Measurements from ENCODE around the gene CORIN. TPM values are rescaled to one million over a fixed set of nuclear protein-coding genes. Genes with fewer than 3 reads are reported as not detected.
A peak's percentile ranks its signal among the peaks of the same experiment; 100 is the strongest.

The CORIN gene
- total RNA-seq, 6 experiments from 2014 or later = 0.12 to 0.44 (median 0.16) TPM; not detected in 1

DNA sequence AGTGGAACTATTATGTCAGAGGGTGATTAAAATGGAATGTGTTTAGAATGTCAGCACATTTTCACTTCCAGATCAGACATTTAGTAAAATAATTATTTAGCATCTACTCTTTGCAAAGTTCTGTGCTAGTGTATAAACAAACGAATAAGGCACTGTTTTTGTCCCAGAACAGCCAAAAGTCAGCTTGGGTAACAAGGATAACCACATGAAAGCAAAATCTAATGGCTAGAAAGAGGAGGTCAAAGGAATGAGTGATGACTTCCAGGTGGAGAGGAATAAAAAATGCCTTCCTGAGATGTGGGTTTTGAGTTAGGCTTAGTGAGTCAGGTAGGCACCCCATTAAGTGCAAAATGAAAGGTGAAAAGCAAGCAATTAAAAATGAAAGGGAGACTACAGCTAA lies 240.2 kb downstream of the CORIN start:
- WGBS (ENCODE audit: insufficient coverage, low coverage, low lambda C conversion rate, missing lambda C conversion rate) = 86% methylated on average over 1 of the region's 1 CpG
- no peaks in the 10 kb centered on the region for H3K9me3 ChIP-seq
- intact Hi-C loops (cut with DNase I) = no loop called here
- H3K4me3 ChIP-seq = no peak overlapping the region
- no peak for TF ChIP-seq POLR2A (IDR thresholded peaks at IDR 0.05)
- TF ChIP-seq, protein P1, sequence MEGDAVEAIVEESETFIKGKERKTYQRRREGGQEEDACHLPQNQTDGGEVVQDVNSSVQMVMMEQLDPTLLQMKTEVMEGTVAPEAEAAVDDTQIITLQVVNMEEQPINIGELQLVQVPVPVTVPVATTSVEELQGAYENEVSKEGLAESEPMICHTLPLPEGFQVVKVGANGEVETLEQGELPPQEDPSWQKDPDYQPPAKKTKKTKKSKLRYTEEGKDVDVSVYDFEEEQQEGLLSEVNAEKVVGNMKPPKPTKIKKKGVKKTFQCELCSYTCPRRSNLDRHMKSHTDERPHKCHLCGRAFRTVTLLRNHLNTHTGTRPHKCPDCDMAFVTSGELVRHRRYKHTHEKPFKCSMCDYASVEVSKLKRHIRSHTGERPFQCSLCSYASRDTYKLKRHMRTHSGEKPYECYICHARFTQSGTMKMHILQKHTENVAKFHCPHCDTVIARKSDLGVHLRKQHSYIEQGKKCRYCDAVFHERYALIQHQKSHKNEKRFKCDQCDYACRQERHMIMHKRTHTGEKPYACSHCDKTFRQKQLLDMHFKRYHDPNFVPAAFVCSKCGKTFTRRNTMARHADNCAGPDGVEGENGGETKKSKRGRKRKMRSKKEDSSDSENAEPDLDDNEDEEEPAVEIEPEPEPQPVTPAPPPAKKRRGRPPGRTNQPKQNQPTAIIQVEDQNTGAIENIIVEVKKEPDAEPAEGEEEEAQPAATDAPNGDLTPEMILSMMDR (IDR thresholded peaks at IDR 0.05) = no peak
- DNase-seq (no peak), ATAC-seq (no peak)
- no peak overlapping the region for H3K27ac ChIP-seq
- H3K4me1 ChIP-seq = no peaks in the 10 kb centered on the region
- no peaks in the 10 kb centered on the region for H3K36me3 ChIP-seq
- H3K27me3 ChIP-seq = no peaks in the 10 kb centered on the region

DNA sequence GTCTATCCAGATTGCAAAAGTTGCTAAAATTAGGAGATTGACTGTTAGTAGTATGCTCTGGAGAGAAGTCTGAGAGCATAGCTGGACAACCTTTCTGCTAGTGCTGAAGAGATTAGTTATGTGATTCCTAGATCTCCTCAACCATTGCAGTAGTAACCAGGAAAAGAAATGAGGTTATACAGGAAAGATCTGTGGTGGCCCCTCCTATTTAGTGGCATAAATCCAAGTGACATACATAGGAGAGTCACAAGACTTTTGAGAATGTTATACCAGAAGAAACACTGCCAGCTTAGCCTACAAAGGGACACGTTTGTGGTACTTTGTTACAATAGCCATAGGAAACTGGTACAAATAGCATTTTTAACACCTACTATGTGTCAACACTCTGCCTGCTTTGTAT lies 247.5 kb downstream of the CORIN start:
- Histone ChIP-seq H3K27me3 (no peaks in the 10 kb centered on the region), H3K4me3 (no peak overlapping the region), H3K9me3 (no peaks in the 10 kb centered on the region), H3K4me1 (no peaks in the 10 kb centered on the region), H3K27ac (no peak overlapping the region), H3K36me3 (peaks cover 0 to 27% (median 6%) of the 10 kb centered on the region in 4 donors)
- no peak for TF ChIP-seq POLR2A (IDR thresholded peaks at IDR 0.05)
- TF ChIP-seq, protein P1 (IDR thresholded peaks at IDR 0.05) = no peak
- intact Hi-C loops (cut with DNase I) = no loop called here
- 100% methylated on average over 1 of the region's 1 CpG for WGBS (ENCODE audit: insufficient coverage, low coverage, low lambda C conversion rate, missing lambda C conversion rate)
- no peak for ATAC-seq
- DNase-seq = no peak

DNA sequence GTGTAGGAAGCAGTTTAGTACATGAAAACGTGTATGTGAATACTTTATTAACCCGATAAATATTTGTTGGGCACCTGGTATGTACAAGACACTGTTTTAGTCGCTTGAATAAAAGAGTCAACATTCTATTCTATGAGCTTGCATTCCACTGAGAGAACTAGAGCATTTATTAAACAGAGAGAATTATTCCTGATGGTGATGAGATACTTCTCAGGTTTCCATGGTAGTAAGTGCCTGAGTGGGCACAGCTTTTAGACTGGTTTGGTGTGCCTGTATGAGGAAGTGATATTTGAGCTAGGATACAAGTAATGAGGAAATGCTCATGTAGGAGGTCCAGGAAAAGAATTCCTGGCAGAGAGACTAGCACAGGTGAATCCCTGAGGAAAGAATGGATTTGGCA lies 258.6 kb downstream of the CORIN start:
- H3K27ac ChIP-seq = no peak overlapping the region
- H3K4me1 ChIP-seq = no peaks in the 10 kb centered on the region
- intact Hi-C loops (cut with DNase I) = no loop called here
- H3K9me3 ChIP-seq = no peaks in the 10 kb centered on the region
- H3K36me3 ChIP-seq = peaks cover 0 to 34% (median 2%) of the 10 kb centered on the region in 4 donors
- no peak for DNase-seq
- H3K27me3 ChIP-seq = no peaks in the 10 kb centered on the region
- no peak overlapping the region for H3K4me3 ChIP-seq
- TF ChIP-seq, protein P1 (IDR thresholded peaks at IDR 0.05) = no peak
- no peak for TF ChIP-seq POLR2A (IDR thresholded peaks at IDR 0.05)
- WGBS (ENCODE audit: insufficient coverage, low coverage, low lambda C conversion rate, missing lambda C conversion rate) = 80% methylated on average over 3 of the region's 3 CpGs
- no peak for ATAC-seq

DNA sequence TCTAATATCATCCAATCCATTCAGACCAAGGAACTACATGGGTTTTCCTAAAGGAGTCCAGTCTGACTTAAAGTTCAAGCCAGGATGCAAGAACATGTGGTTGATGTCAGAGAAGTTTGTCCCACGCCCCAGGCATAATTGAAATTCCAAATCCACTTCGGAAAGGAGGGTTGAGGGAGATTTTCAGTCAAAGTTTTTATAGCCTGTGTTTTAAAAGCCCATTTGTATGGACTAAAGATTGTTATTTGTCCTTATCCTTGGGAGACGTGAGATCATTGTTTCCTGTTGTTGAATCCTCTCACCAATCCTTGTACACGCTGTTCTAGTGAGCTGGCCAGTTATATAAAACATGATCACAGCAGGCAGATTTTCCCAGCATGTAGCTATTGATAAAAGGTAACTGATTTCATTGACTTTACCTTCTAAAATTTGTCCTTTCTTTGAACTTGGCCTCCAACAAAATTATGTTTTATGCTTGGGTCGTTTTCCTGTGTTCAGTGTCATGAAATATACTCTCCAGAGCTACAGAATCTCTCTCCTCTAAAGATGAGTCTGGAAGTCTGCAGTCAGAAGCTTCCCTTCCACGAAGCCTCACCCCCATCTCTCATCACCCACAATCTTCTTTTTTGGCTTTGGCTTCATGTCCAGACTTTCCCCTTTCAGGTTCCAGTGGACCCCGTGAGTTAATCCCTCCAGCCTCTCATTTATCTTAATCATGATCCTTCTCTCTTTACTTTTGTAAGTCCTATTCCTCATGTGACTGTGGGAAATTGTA lies 259.9 kb downstream of the CORIN start:
- intact Hi-C loops (cut with DNase I) = no loop called here
- no peaks in the 10 kb centered on the region for H3K9me3 ChIP-seq
- TF ChIP-seq POLR2A (IDR thresholded peaks at IDR 0.05) = no peak
- WGBS (ENCODE audit: insufficient coverage, low coverage, low lambda C conversion rate, missing lambda C conversion rate) = 63% methylated on average over 7 of the region's 7 CpGs
- no peaks in the 10 kb centered on the region for H3K27me3 ChIP-seq
- no peak overlapping the region for H3K4me3 ChIP-seq
- H3K4me1 ChIP-seq = no peaks in the 10 kb centered on the region
- no peak for DNase-seq
- H3K27ac ChIP-seq = peak overlapping the region in 1 of 3 donors; percentile 27
- peaks cover 0 to 38% (median 2%) of the 10 kb centered on the region in 4 donors for H3K36me3 ChIP-seq
- peak in 3 of 4 donors; percentile 45 to 79 (median 46) for ATAC-seq

DNA sequence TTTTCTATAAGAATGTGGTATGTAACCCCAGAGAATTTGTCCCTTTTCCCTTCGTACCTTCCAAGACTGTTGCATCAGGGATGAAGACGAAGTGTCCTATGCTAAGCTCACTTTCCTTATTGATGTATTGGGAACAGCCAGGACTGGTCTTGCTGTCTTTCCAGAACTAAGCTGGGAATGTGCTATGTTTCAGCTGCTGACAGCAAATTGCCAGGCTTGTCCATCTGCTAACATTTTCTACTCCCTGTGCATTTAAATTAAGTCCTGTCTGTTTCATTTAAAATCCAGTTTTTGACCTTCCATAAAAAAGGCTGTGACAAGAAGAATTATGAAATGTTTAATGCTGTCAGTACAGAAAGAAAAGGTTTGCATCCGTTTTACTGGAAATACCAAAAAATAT lies 264.9 kb downstream of the CORIN start:
- DNase-seq (no peak), ATAC-seq (no peak)
- WGBS (ENCODE audit: insufficient coverage, low coverage, low lambda C conversion rate, missing lambda C conversion rate) = 93% methylated on average over 3 of the region's 3 CpGs
- H3K36me3 ChIP-seq = peaks cover 0 to 18% (median under 1%) of the 10 kb centered on the region in 4 donors
- no peaks in the 10 kb centered on the region for H3K27me3 ChIP-seq
- H3K4me3 ChIP-seq = no peak overlapping the region
- TF ChIP-seq, protein P1 (IDR thresholded peaks at IDR 0.05) = no peak
- TF ChIP-seq POLR2A (IDR thresholded peaks at IDR 0.05) = no peak
- H3K9me3 ChIP-seq = no peaks in the 10 kb centered on the region
- intact Hi-C loops (cut with DNase I) = no loop called here
- no peaks in the 10 kb centered on the region for H3K4me1 ChIP-seq
- no peak overlapping the region for H3K27ac ChIP-seq
